DMS53 treated with DMSO at 0.1 percent for 48 hours (cell line): ENCODE data around the gene SRP72.
"Not testable (repeated sequence)": the region's sequence is repeated elsewhere in the genome, so short reads cannot be mapped to it uniquely, and the experiment has no call there.

Experiments
- DNase-seq: peaks from one replicate; lab custom pipeline; 2025; ENCODE audit not compliant: unreplicated experiment; lab: John Stamatoyannopoulos, UW

The SRP72 gene

GRCh38 chr4:56467284-56468096, at the start of gene SRP72:
SRP72 (plus strand) TSS chr4:56467617; CDS start chr4:56467636, 19 bp downstream.
- peak; percentile 55 for DNase-seq

- DNase-seq = no peak
Measured at GRCh38 chr4:56424176-56424575, 43.2 kb upstream of the SRP72 start.

GRCh38 chr4:56424697-56425514, 42.5 kb upstream of the SRP72 start:
- DNase-seq = no peak

GRCh38 chr4:56425518-56425917, 41.9 kb upstream of the SRP72 start:
- DNase-seq = no peak

GRCh38 chr4:56426273-56426672, 41.1 kb upstream of the SRP72 start:
- DNase-seq = no peak

GRCh38 chr4:56427179-56427578, 40.2 kb upstream of the SRP72 start:
- DNase-seq = no peak

- no peak for DNase-seq
Measured at GRCh38 chr4:56430203-56430602, 37.2 kb upstream of the SRP72 start.

GRCh38 chr4:56433280-56433679, 34.1 kb upstream of the SRP72 start:
- DNase-seq = no peak

- DNase-seq = peak; percentile 42
Measured at GRCh38 chr4:56434599-56435139, 32.7 kb upstream of the SRP72 start.

- DNase-seq = peak; percentile 90
Measured at GRCh38 chr4:56435140-56435926, 32.1 kb upstream of the SRP72 start, which contains the start of gene PPAT. PPAT (minus strand) TSS chr4:56435615; CDS start chr4:56435477, 138 bp downstream.

GRCh38 chr4:56438766-56439165, 28.7 kb upstream of the SRP72 start:
- no peak for DNase-seq

- DNase-seq = no peak
Measured at GRCh38 chr4:56440983-56441382, 26.4 kb upstream of the SRP72 start.

GRCh38 chr4:56444719-56445118, 22.7 kb upstream of the SRP72 start:
- peak; percentile 28 for DNase-seq

- no peak for DNase-seq
Measured at GRCh38 chr4:56445699-56446098, 21.7 kb upstream of the SRP72 start.

GRCh38 chr4:56448301-56448700, 19.1 kb upstream of the SRP72 start:
- DNase-seq = no peak

GRCh38 chr4:56449475-56449874, 17.9 kb upstream of the SRP72 start:
- not testable (repeated sequence) for DNase-seq

- DNase-seq = no peak
Measured at GRCh38 chr4:56450342-56450741, 17.1 kb upstream of the SRP72 start.

- DNase-seq = no peak
Measured at GRCh38 chr4:56460085-56460484, 7.3 kb upstream of the SRP72 start.

- DNase-seq = no peak
Measured at GRCh38 chr4:56462157-56462556, 5.3 kb upstream of the SRP72 start.

- no peak for DNase-seq
Measured at GRCh38 chr4:56463711-56464110, 3.7 kb upstream of the SRP72 start.

GRCh38 chr4:56464581-56464980, 2.8 kb upstream of the SRP72 start:
- no peak for DNase-seq
